Bronchial epithelial cell (primary cell): ENCODE data around the gene AP1B1. TPM values are rescaled to one million over a fixed set of nuclear protein-coding genes. Genes with fewer than 3 reads are reported as not detected.

ENCODE experiments used
- DNase-seq: peaks from one replicate; pipeline ENCODE4 v3.0.0-alpha.2; 2010; ENCODE audit warnings: low read depth
- FAIRE-seq: peaks from 2 replicates; lab custom pipeline; 2011; peaks lifted over from hg19 to GRCh38; lab: Jason Lieb, UNC
- H3K27me3 ChIP-seq: 2 replicates; pipeline ENCODE4 v1.5.1; 2011; ENCODE audit warnings: low read length; ENCODE audit not compliant: control insufficient read depth, insufficient read depth
- H3K36me3 ChIP-seq: 2 replicates; pipeline ENCODE4 v1.5.1; 2011; ENCODE audit warnings: low read length; ENCODE audit not compliant: control insufficient read depth, insufficient read depth
- H3K4me3 ChIP-seq: 2 replicates; pipeline ENCODE4 v1.5.1; 2011; ENCODE audit warnings: mild to moderate bottlenecking, low read depth, low read length, control low read depth
- CTCF ChIP-seq: IDR thresholded peaks from 2 replicates; pipeline ENCODE4 v1.5.1; 2011; ENCODE audit warnings: mild to moderate bottlenecking, moderate library complexity, low read length, control low read depth, inconsistent platforms; ENCODE audit not compliant: insufficient read depth, severe bottlenecking
- total RNA-seq: library from RNA; depleted of rRNA; stranded (reverse); fragments of >200 nt; gene quantifications from 2 replicates; pipeline ENCODE4 v1.2.1, GENCODE V29; 2014

The AP1B1 gene
- total RNA-seq, 1 donor from 2014 or later = 44.8 TPM

- H3K36me3 ChIP-seq = peaks cover 2% of the 10 kb centered on the region
- FAIRE-seq (no peak), DNase-seq (no peak)
- TF ChIP-seq CTCF = no peak
- peaks cover 19% of the 10 kb centered on the region for H3K27me3 ChIP-seq
- no peak overlapping the region for H3K4me3 ChIP-seq
Observed at GRCh38 chr22:29310065-29310862, 78.1 kb downstream of the AP1B1 start.

DNA sequence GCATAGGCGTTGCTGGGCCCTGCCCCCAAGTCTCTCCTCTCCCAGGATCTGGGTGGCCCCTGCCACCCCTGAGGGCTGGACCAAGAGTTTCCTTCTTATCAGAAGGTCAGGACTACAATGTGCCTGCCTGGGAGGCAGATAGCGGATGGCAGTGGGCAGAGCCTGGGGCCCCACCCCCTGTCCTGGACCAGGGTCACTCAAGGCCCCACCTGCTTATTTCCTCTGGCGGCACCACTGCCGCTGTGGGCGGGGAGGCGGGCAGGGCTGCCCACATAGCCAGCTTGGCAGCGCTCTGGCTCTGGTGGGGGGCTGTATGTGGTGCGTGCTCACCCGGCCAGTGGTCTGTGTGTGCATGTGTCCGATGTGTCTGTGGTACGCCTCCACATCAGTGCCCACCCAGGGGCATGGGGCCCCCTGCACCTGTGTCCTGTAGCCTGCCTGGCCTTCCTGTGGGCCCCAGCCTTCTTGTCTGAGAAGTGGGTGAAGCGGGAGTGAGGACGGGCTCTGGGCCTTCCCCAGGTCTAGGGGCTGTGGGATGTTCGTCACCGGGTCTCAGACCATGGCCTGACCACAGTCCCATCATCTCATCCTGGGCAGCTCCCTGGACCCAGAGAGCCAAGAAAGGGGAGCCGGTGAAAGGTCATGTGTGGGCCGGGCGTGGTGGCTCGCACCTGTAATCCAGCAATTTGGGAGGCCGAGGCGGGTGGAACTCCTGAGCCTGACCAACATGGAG, 78.9 kb downstream of the AP1B1 start:
- FAIRE-seq (no peak), DNase-seq (no peak)
- no peak for TF ChIP-seq CTCF
- Histone ChIP-seq H3K4me3 (no peak overlapping the region), H3K27me3 (peaks cover 14% of the 10 kb centered on the region), H3K36me3 (peaks cover 2% of the 10 kb centered on the region)

DNA sequence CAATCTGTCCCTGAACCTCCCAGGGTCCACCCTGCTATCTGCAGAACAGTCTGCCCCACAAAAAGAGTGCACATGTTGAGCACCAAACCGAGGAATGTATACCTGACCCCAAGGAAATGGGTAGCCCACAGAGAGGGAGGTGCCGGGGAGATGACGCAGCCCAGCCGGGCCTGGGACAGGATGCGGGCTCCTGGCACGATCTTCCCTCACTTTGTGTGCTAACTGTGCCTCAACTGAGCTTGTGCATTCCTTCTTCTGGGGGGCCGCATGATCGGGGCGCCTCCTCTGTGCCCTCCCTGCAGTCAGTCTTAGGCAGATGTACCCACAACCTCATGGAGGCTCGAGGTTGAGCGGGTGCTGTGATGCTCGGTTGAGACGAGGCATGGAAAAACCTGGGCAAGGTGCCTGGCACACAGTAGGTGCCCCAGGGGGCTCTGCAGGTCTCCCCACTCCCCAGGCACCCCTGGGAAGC, 79.5 kb downstream of the AP1B1 start:
- peaks cover 8% of the 10 kb centered on the region for H3K27me3 ChIP-seq
- no peak overlapping the region for H3K4me3 ChIP-seq
- TF ChIP-seq CTCF = no peak
- peaks cover 2% of the 10 kb centered on the region for H3K36me3 ChIP-seq
- DNase-seq (peak; percentile 61), FAIRE-seq (peak; percentile 86)

DNA sequence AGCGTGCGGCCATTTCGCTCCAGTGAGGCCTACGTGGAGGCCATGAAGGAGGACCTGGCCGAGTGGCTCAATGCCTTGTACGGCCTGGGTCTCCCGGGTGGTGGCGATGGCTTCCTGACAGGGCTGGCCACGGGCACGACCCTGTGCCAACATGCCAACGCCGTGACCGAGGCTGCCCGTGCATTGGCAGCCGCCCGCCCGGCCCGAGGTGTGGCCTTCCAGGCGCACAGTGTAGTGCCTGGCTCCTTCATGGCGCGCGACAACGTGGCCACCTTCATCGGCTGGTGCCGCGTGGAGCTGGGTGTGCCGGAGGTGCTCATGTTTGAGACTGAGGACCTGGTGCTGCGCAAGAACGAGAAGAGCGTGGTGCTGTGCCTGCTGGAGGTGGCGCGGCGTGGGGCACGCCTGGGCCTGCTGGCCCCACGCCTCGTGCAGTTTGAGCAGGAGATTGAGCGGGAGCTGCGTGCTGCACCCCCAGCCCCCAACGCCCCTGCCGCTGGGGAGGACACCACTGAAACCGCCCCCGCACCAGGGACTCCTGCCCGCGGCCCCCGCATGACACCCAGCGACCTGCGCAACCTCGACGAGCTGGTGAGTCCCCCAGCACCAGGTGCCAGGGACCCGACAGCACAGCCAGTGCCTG, 80.1 kb downstream of the AP1B1 start:
- Histone ChIP-seq H3K4me3 (no peak overlapping the region), H3K36me3 (peaks cover 2% of the 10 kb centered on the region), H3K27me3 (peaks cover 2% of the 10 kb centered on the region)
- no peak for DNase-seq
- FAIRE-seq = no peak
- no peak for TF ChIP-seq CTCF

GRCh38 chr22:29307596-29308147, 80.7 kb downstream of the AP1B1 start:
- DNase-seq (no peak), FAIRE-seq (no peak)
- peak overlapping the region; percentile 68 for H3K4me3 ChIP-seq
- H3K36me3 ChIP-seq = peaks cover 2% of the 10 kb centered on the region
- TF ChIP-seq CTCF = no peak
- H3K27me3 ChIP-seq = no peaks in the 10 kb centered on the region
